HEK293T (cell line): ENCODE results near the gene GARIN5A.

Source experiments
- ARNT ChIP-seq: fragments of 450-650 bp; IDR thresholded peaks from 2 replicates; pipeline ENCODE4 v1.6.1; 2017; ENCODE audit warnings: mild to moderate bottlenecking
- BHLHE40 ChIP-seq: fragments of 450-650 bp; IDR thresholded peaks from 2 replicates; pipeline ENCODE4 v1.6.1; 2016; ENCODE audit warnings: mild to moderate bottlenecking, moderate library complexity, borderline replicate concordance
- CTBP1 ChIP-seq: fragments of 450-650 bp; IDR thresholded peaks from 2 replicates; pipeline ENCODE4 v1.6.1; 2016; ENCODE audit warnings: borderline replicate concordance
- ELF4 ChIP-seq: fragments of 450-650 bp; IDR thresholded peaks from 2 replicates; pipeline ENCODE4 v1.6.1; 2017; ENCODE audit warnings: antibody characterized with exemption
- FOXA1 ChIP-seq: fragments of 450-650 bp; IDR thresholded peaks from 2 replicates; pipeline ENCODE4 v1.6.1; 2016; ENCODE audit warnings: mild to moderate bottlenecking
- FOXM1 ChIP-seq: fragments of 450-650 bp; IDR thresholded peaks from 2 replicates; pipeline ENCODE4 v1.6.1; 2017; ENCODE audit warnings: mild to moderate bottlenecking, borderline replicate concordance
- NFRKB ChIP-seq: fragments of 450-650 bp; IDR thresholded peaks from 2 replicates; pipeline ENCODE4 v1.6.1; 2016; ENCODE audit warnings: mild to moderate bottlenecking, moderate library complexity
- SP1 ChIP-seq: fragments of 450-650 bp; IDR thresholded peaks from 2 replicates; pipeline ENCODE4 v1.6.1; 2017
- SUZ12 ChIP-seq: fragments of 450-650 bp; IDR thresholded peaks from 2 replicates; pipeline ENCODE4 v1.6.1; 2016; ENCODE audit warnings: mild to moderate bottlenecking
- TARDBP ChIP-seq: fragments of 450-650 bp; IDR thresholded peaks from 2 replicates; pipeline ENCODE4 v1.6.1; 2016

GRCh38 chr19:50520822-50521465 lies 44.3 kb upstream of the GARIN5A start:
- TF ChIP-seq FOXA1, result no peak
- TF ChIP-seq FOXM1, result no peak
- TF ChIP-seq ARNT, result no peak
- TF ChIP-seq TARDBP, result no peak
- TF ChIP-seq ELF4, result no peak
- TF ChIP-seq SP1, result no peak
- no peak for TF ChIP-seq BHLHE40
- TF ChIP-seq NFRKB, result no peak
- TF ChIP-seq SUZ12, result no peak
- no peak for TF ChIP-seq CTBP1
